ENCODE measurements around the gene LLPH. TPM values are rescaled to one million over a fixed set of nuclear protein-coding genes. Genes with fewer than 3 reads are reported as not detected.
"Not testable (repeated sequence)": the region's sequence is repeated elsewhere in the genome, so short reads cannot be mapped to it uniquely, and the experiment has no call there.

The LLPH gene
- total RNA-seq (2022) (43.8 and 44.3 TPM in 2 replicates), Bru-seq, nascent RNA (percentile 87 among the genes with signal in this experiment), BruChase-seq, experiment 1, labeled RNA remaining after a 6-hour chase (percentile 92 among the genes with signal in this experiment), BruChase-seq, experiment 2, labeled RNA remaining after a 2-hour chase (percentile 92 among the genes with signal in this experiment)
- long read RNA-seq, full-length matches to known transcripts = 104 of 146 reads
- long read RNA-seq, partial matches to known transcripts = 0 of 146 reads
- long read RNA-seq, other reads (novel, unspliced or antisense) = 42 of 146 reads

DNA sequence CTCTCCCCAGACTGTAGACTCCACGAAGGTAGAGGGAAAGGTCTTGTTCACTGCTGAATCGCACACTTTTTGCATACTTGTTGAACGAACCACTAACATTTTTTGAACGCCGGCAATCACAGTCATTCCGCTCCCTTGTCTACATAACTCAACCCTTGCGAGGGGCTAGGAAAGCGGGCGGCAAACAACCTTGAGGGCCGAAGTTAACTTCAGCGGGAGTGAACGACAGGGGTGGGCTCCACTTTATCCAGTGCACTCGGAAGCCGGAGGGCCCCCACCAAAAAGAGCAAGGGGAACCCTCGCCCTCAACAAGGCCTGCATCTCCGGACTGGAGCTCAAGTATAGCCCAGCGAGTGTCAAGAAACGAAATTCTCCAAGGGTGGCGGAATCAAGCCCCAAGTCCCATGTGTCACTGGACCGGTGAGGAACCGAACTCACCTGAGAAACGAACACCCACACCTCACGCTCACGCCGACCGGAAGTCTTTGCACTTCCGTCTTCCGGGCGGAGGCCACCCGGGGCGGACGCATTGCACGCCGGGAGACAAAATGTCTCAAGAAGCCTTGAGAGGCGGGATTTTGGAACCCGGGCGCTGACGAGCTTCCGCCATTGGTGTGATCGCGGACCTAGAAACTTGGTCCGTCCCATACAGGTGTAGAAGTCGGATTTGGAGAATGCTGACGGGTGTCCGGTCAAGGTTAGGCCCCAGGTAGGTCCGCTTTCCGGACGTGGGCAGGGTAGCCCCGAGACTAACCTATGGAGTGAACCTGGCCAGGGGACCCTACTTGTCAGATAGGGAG lies at the start of gene LLPH:
TSS of gene LLPH (minus strand) at position 484 of the 800 bp plus-strand sequence. CDS start 1,644 bp downstream, outside the sequence.
- BruUV-seq (replicated peaks) = TSS peak; percentile 77
- Mint-ChIP-seq H3K4me1 (ENCODE audit: insufficient read depth, unreplicated experiment) (peaks cover 35% of the 10 kb centered on the region), H3K4me3 (ENCODE audit: unreplicated experiment) (peak within 1 kb of the TSS; percentile 90), H3K36me3 (ENCODE audit: insufficient read depth, unreplicated experiment) (peaks cover 43% of the 10 kb centered on the region), H3K9me3 (ENCODE audit: unreplicated experiment) (no peaks in the 10 kb centered on the region), H3K27me3 (ENCODE audit: insufficient read depth, unreplicated experiment) (no peaks in the 10 kb centered on the region), H3K27ac (ENCODE audit: low read depth, unreplicated experiment) (peak within 1 kb of the TSS; percentile 89)
- ChIA-PET POLR2A (interaction anchor here (0.6 to 4.2 kb wide), 29 partner anchors 8 to 1603 kb away, joined by 3 to 70 read pairs (median 4); partner anchors contain the start of genes HELB, HMGA2 and TMBIM4), CTCF (interaction anchor here (0.6 to 2.1 kb wide), 7 partner anchors 10 to 1335 kb away, joined by 3 to 6 read pairs (median 3); no protein-coding TSS in a partner anchor)
- no peak for TF ChIP-seq CTCF (IDR thresholded peaks at IDR 0.05; ENCODE audit: unreplicated experiment)
- intact Hi-C loops (cut with micrococcal nuclease) = no loop called here
- peak; percentile 93 for DNase-seq (ENCODE audit: unreplicated experiment)

DNA sequence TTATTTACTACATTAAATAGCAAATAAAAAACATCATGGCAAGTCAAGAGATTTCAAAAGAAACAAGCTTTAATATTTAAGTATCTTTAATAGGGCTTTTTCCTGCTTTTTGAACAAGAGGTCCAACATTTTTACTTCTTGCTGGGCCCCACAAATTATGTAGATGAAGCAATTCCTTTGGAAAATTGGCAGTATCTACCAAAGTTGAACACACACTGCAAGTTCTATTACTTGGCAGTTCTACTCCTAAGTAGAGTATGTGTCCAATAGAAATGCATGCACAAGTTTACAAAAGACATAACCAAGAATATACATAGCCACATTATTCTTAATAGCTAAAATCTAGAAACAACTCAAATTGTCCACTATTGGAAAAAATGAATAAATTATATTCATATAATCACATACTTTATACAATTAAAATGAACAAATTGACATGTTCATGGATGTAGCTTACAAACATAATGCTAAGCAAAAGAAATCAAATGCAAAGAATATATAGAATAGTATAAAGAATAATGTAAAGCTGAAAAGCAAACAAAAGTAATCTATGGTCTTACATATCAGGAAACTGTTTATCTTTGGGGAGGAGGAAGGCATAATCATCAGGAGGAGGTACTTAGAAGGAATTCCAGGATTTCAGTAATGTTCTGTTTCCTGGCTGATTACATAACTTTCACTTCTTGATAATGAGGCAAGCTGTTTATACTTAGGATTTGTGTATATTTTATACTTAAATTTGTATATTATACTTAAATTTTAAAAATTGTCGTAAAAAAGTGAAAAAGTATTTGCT lies 45.8 kb upstream of the LLPH start:
- BruUV-seq (replicated peaks) = no TSS peak
- Mint-ChIP-seq H3K4me1 (ENCODE audit: insufficient read depth, unreplicated experiment) (no peaks in the 10 kb centered on the region), H3K9me3 (ENCODE audit: unreplicated experiment) (no peaks in the 10 kb centered on the region), H3K4me3 (ENCODE audit: unreplicated experiment) (no peak overlapping the region), H3K27ac (ENCODE audit: low read depth, unreplicated experiment) (no peak overlapping the region), H3K27me3 (ENCODE audit: insufficient read depth, unreplicated experiment) (peaks cover 32% of the 10 kb centered on the region), H3K36me3 (ENCODE audit: insufficient read depth, unreplicated experiment) (no peaks in the 10 kb centered on the region)
- ChIA-PET POLR2A (interaction anchor here (0.8 to 1.0 kb wide), 3 partner anchors 8 to 126 kb away, joined by 3 to 5 read pairs (median 4); partner anchors contain the start of gene HELB), CTCF (interaction anchor here (0.6 kb wide), 2 partner anchors 59 to 339 kb away, joined by 3 read pairs; no protein-coding TSS in a partner anchor)
- TF ChIP-seq CTCF (IDR thresholded peaks at IDR 0.05; ENCODE audit: unreplicated experiment) = no peak
- intact Hi-C loops (cut with micrococcal nuclease) = no loop called here
- no peak for DNase-seq (ENCODE audit: unreplicated experiment)

GRCh38 chr12:66174391-66175325 lies 44.1 kb upstream of the LLPH start:
- intact Hi-C loops (cut with micrococcal nuclease); H3K4me1 Mint-ChIP-seq (ENCODE audit: insufficient read depth, unreplicated experiment); H3K4me3 Mint-ChIP-seq (ENCODE audit: unreplicated experiment); BruUV-seq (replicated peaks); POLR2A ChIA-PET; H3K9me3 Mint-ChIP-seq (ENCODE audit: unreplicated experiment); DNase-seq (ENCODE audit: unreplicated experiment); H3K36me3 Mint-ChIP-seq (ENCODE audit: insufficient read depth, unreplicated experiment); H3K27ac Mint-ChIP-seq (ENCODE audit: low read depth, unreplicated experiment): not testable (repeated sequence)
- H3K27me3 Mint-ChIP-seq (ENCODE audit: insufficient read depth, unreplicated experiment) = peaks cover 32% of the 10 kb centered on the region
- CTCF ChIA-PET = interaction anchor here (0.6 to 2.1 kb wide), 2 partner anchors 8 to 898 kb away, joined by 3 to 7 read pairs; no protein-coding TSS in a partner anchor

Data from MCF 10A (cell line).